ENCODE results near the gene PNPLA6. TPM values are rescaled to one million over a fixed set of nuclear protein-coding genes. Genes with fewer than 3 reads are reported as not detected.

The PNPLA6 gene
- total and polyA plus RNA-seq, 2 of the 13 experiments (the other 11 are each of a cell fraction or from before 2014, with no cell fraction given), result 24.9 to 28.2 TPM

DNA sequence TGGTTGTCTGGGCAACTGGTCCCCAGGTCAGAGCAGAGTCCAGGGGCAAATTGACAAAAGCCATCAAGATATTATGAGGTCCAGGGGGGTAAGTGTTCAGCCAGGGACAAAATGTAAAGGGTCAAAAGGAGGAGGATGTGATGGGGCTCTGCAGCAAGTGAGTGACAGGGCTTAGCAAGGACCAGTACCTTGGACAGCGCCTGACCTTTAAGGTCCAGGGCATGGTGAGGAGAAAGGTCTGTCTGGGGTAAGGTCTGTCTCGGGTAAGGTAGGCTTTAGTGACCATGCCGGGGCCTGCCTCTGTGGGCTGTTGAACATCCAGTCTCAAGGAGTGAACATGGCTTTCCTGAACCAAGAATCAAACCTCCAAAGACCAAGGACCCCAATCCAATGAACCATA is 25.9 kb upstream of the PNPLA6 start (continued):
- TF ChIP-seq TEAD2 (CRISPR knock-in tag; IDR thresholded peaks at IDR 0.05) (no peak), ONECUT2 (CRISPR knock-in tag; IDR thresholded peaks at IDR 0.05) (no peak), PAX8 (CRISPR knock-in tag; IDR thresholded peaks at IDR 0.05; ENCODE audit: borderline replicate concordance) (no peak), CHD2 (IDR thresholded peaks at IDR 0.05; ENCODE audit: low read depth, low read length) (no peak), SAFB2 (CRISPR knock-in tag; IDR thresholded peaks at IDR 0.05; ENCODE audit: borderline replicate concordance, low read depth) (no peak), ZC3H4 (CRISPR knock-in tag; IDR thresholded peaks at IDR 0.05; ENCODE audit: borderline replicate concordance) (no peak), PLRG1 (conservative IDR thresholded peaks at IDR 0.05) (no peak), GATAD1 (CRISPR knock-in tag; IDR thresholded peaks at IDR 0.05) (peak; percentile 43; the same call in 1 of the 2 replicates), WIZ (CRISPR knock-in tag; IDR thresholded peaks at IDR 0.05) (peak; percentile 80; the same call in 1 of the 2 replicates), DR1 (CRISPR knock-in tag; IDR thresholded peaks at IDR 0.05) (no peak), ZNF740 (CRISPR knock-in tag; IDR thresholded peaks at IDR 0.05) (no peak), CBX2 (IDR thresholded peaks at IDR 0.05; ENCODE audit: low read depth, low read length) (no peak), CBX2 (CRISPR knock-in tag; IDR thresholded peaks at IDR 0.05; ENCODE audit: low read depth) (no peak), ELF3 (CRISPR knock-in tag; IDR thresholded peaks at IDR 0.05) (0 out of 2 replicates have a peak, but pooled peaks have one; percentile 25), MIER2 (CRISPR knock-in tag; IDR thresholded peaks at IDR 0.05) (peak; percentile 97), NR2F6 (IDR thresholded peaks at IDR 0.05) (peak; percentile 88), NR2F6 (CRISPR knock-in tag; IDR thresholded peaks at IDR 0.05) (peak; percentile 90), DNMT3B (CRISPR knock-in tag; conservative IDR thresholded peaks at IDR 0.05) (no peak), MAZ (IDR thresholded peaks at IDR 0.05; ENCODE audit: borderline replicate concordance, low read depth, low read length) (no peak), MAZ (CRISPR knock-in tag; IDR thresholded peaks at IDR 0.05; ENCODE audit: low read depth) (no peak), KLF16 (CRISPR knock-in tag; IDR thresholded peaks at IDR 0.05) (peak in 1 of 2 experiments; percentile 62; a peak in 1 of 4 replicates), CBX1 (IDR thresholded peaks at IDR 0.05; ENCODE audit: low read depth) (no peak), PHB2 (IDR thresholded peaks at IDR 0.05; ENCODE audit: partially characterized antibody) (no peak), ZBTB3 (CRISPR knock-in tag; IDR thresholded peaks at IDR 0.05; ENCODE audit: borderline replicate concordance, low read depth) (no peak), NONO (IDR thresholded peaks at IDR 0.05) (no peak), NONO (CRISPR knock-in tag; conservative IDR thresholded peaks at IDR 0.05) (no peak), NCOR1 (IDR thresholded peaks at IDR 0.05; ENCODE audit: borderline replicate concordance, low read length) (no peak), GATAD2A (CRISPR knock-in tag; IDR thresholded peaks at IDR 0.05) (no peak)
- TF ChIP-seq, protein P1, sequence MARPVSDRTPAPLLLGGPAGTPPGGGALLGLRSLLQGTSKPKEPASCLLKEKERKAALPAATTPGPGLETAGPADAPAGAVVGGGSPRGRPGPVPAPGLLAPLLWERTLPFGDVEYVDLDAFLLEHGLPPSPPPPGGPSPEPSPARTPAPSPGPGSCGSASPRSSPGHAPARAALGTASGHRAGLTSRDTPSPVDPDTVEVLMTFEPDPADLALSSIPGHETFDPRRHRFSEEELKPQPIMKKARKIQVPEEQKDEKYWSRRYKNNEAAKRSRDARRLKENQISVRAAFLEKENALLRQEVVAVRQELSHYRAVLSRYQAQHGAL (CRISPR knock-in tag; IDR thresholded peaks at IDR 0.05; ENCODE audit: not compliant biosample characterization), result no peak
- TF ChIP-seq, protein P2, sequence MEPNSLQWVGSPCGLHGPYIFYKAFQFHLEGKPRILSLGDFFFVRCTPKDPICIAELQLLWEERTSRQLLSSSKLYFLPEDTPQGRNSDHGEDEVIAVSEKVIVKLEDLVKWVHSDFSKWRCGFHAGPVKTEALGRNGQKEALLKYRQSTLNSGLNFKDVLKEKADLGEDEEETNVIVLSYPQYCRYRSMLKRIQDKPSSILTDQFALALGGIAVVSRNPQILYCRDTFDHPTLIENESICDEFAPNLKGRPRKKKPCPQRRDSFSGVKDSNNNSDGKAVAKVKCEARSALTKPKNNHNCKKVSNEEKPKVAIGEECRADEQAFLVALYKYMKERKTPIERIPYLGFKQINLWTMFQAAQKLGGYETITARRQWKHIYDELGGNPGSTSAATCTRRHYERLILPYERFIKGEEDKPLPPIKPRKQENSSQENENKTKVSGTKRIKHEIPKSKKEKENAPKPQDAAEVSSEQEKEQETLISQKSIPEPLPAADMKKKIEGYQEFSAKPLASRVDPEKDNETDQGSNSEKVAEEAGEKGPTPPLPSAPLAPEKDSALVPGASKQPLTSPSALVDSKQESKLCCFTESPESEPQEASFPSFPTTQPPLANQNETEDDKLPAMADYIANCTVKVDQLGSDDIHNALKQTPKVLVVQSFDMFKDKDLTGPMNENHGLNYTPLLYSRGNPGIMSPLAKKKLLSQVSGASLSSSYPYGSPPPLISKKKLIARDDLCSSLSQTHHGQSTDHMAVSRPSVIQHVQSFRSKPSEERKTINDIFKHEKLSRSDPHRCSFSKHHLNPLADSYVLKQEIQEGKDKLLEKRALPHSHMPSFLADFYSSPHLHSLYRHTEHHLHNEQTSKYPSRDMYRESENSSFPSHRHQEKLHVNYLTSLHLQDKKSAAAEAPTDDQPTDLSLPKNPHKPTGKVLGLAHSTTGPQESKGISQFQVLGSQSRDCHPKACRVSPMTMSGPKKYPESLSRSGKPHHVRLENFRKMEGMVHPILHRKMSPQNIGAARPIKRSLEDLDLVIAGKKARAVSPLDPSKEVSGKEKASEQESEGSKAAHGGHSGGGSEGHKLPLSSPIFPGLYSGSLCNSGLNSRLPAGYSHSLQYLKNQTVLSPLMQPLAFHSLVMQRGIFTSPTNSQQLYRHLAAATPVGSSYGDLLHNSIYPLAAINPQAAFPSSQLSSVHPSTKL (CRISPR knock-in tag; IDR thresholded peaks at IDR 0.05), result peak; percentile 43; the same call in 1 of the 2 replicates

Measured in HepG2 (cell line).